HepG2 (cell line): Measurements from ENCODE around the gene NUTF2. TPM values are rescaled to one million over a fixed set of nuclear protein-coding genes. Genes with fewer than 3 reads are reported as not detected.
A peak's percentile ranks its signal among the peaks of the same experiment; 100 is the strongest.

ENCODE experiments used
- AKAP8 ChIP-seq: sonication (generic); formaldehyde crosslinking; IDR thresholded peaks from 2 replicates; pipeline ENCODE4 v1.5.1; 2020; ENCODE audit warnings: mild to moderate bottlenecking, missing genetic modification reagents
- CREM ChIP-seq, 2 experiments: sonication (generic) in 1 of 2; formaldehyde crosslinking in 1 of 2; IDR thresholded peaks; 2 replicates each; pipeline versions ENCODE4 v1.4.0 to v1.6.1; 2016 to 2020; ENCODE audit warnings: antibody characterized with exemption in 1 of 2, mild to moderate bottlenecking in 1 of 2, missing genetic modification reagents in 1 of 2
- GATA4 ChIP-seq: sonication (generic); IDR thresholded peaks from 2 replicates; pipeline ENCODE4 v1.6.1; 2016; ENCODE audit warnings: antibody characterized with exemption, low read depth, borderline replicate concordance
- HDAC2 ChIP-seq: sonication (generic); formaldehyde crosslinking; IDR thresholded peaks from 2 replicates; pipeline ENCODE4 v1.4.0; 2020; ENCODE audit warnings: missing genetic modification reagents
- ISX ChIP-seq: sonication (generic); formaldehyde crosslinking; conservative IDR thresholded peaks from 2 replicates; pipeline ENCODE4 v1.5.0; 2020; ENCODE audit warnings: missing genetic modification reagents
- MBNL3 ChIP-seq: fragments of 250-450 bp; sonication (Bioruptor Pico); conservative IDR thresholded peaks from 2 replicates; pipeline ENCODE4 v1.8.0; 2022; ENCODE audit warnings: mild to moderate bottlenecking, inconsistent platforms
- NFE2 ChIP-seq: sonication (generic); formaldehyde crosslinking; IDR thresholded peaks from 2 replicates; pipeline ENCODE4 v1.4.0; 2020; ENCODE audit warnings: missing genetic modification reagents
- NR2F2 ChIP-seq: IDR thresholded peaks from 2 replicates; pipeline ENCODE4 v1.6.1; 2012; ENCODE audit warnings: low read depth, inconsistent platforms, borderline replicate concordance
- NRL ChIP-seq: sonication (generic); formaldehyde crosslinking; IDR thresholded peaks from 2 replicates; pipeline ENCODE4 v1.5.0; 2020; ENCODE audit warnings: missing genetic modification reagents, mild to moderate bottlenecking, moderate library complexity, borderline replicate concordance
- PCBP2 ChIP-seq: fragments of 200-400 bp; formaldehyde crosslinking; optimal IDR thresholded peaks from 2 replicates; pipeline ENCODE3; 2018; ENCODE audit warnings: low read length, low read depth; ENCODE audit not compliant: poor library complexity, severe bottlenecking
- PHB2 ChIP-seq: fragments of 450-650 bp; IDR thresholded peaks from 2 replicates; pipeline ENCODE4 v1.6.1; 2018; ENCODE audit not compliant: partially characterized antibody
- PHF8 ChIP-seq: sonication (generic); formaldehyde crosslinking; IDR thresholded peaks from 2 replicates; pipeline ENCODE4 v1.5.0; 2020; ENCODE audit warnings: missing genetic modification reagents
- PITX1 ChIP-seq: sonication (generic); formaldehyde crosslinking; IDR thresholded peaks from 2 replicates; pipeline ENCODE4 v1.5.1; 2020; ENCODE audit warnings: mild to moderate bottlenecking, missing genetic modification reagents
- POLR2G ChIP-seq: fragments of 200-400 bp; formaldehyde crosslinking; IDR thresholded peaks from 2 replicates; pipeline ENCODE4 v1.6.1; 2018; ENCODE audit warnings: mild to moderate bottlenecking, low read depth, low read length, moderate library complexity
- PRPF4 ChIP-seq: fragments of 200-400 bp; formaldehyde crosslinking; IDR thresholded peaks from 2 replicates; pipeline ENCODE4 v1.6.1; 2016; ENCODE audit warnings: low read length, low read depth; ENCODE audit not compliant: poor library complexity, severe bottlenecking
- RFXANK ChIP-seq: IDR thresholded peaks from 2 replicates; pipeline ENCODE4 v1.6.1; 2016
- SNAPC2 ChIP-seq: sonication (generic); formaldehyde crosslinking; IDR thresholded peaks from 2 replicates; pipeline ENCODE4 v1.8.1; 2022; ENCODE audit warnings: mild to moderate bottlenecking, missing genetic modification reagents
- TFDP2 ChIP-seq: sonication (generic); formaldehyde crosslinking; IDR thresholded peaks from 2 replicates; pipeline ENCODE4 v1.4.0; 2020; ENCODE audit warnings: missing genetic modification reagents
- TFE3 ChIP-seq: IDR thresholded peaks from 2 replicates; pipeline ENCODE4 v1.6.1; 2016
- ZFP36 ChIP-seq: fragments of 150-350 bp; IDR thresholded peaks from 2 replicates; pipeline ENCODE4 v1.6.1; 2018; ENCODE audit warnings: borderline replicate concordance, low read length, low read depth; ENCODE audit not compliant: partially characterized antibody
- ZFP37 ChIP-seq: sonication (generic); formaldehyde crosslinking; IDR thresholded peaks from 2 replicates; pipeline ENCODE4 v1.4.0; 2020; ENCODE audit warnings: missing genetic modification reagents, borderline replicate concordance
- ZFYVE20 ChIP-seq: sonication (generic); formaldehyde crosslinking; IDR thresholded peaks from 2 replicates; pipeline ENCODE4 v1.8.0; 2023; ENCODE audit warnings: low read depth, mild to moderate bottlenecking, moderate library complexity, missing genetic modification reagents, borderline replicate concordance
- ZNF282 ChIP-seq: fragments of 450-650 bp; IDR thresholded peaks from 2 replicates; pipeline ENCODE4 v1.6.1; 2018; ENCODE audit not compliant: partially characterized antibody
- ZNF577 ChIP-seq: sonication (generic); formaldehyde crosslinking; IDR thresholded peaks from 2 replicates; pipeline ENCODE4 v1.4.0; 2020; ENCODE audit warnings: mild to moderate bottlenecking, low read depth, missing genetic modification reagents, borderline replicate concordance
- ZNF850 ChIP-seq: sonication (generic); formaldehyde crosslinking; conservative IDR thresholded peaks from 2 replicates; pipeline ENCODE4 v1.9.0; 2021; ENCODE audit warnings: mild to moderate bottlenecking, missing genetic modification reagents
- polyA plus RNA-seq, 8 experiments: library from polyadenylated mRNA; depleted of rRNA in 3 of 8; stranded (reverse) in 7 of 8; unstranded in 1 of 8; fragments of >200 nt; fragmentation: Illumina TruSeq in 4 of 8; extraction: Trizol in 4 of 8; gene quantifications; 2 replicates each; pipeline versions ENCODE4 v1.2.1 to v1.2.3, GENCODE V29; 2011 to 2016; ENCODE audit warnings: low read depth in 4 of 8, missing spikeins in 1 of 8, mixed read lengths in 1 of 8; ENCODE audit not compliant: insufficient read depth in 1 of 8
- total RNA-seq, 5 experiments: library from RNA; depleted of rRNA; stranded (reverse); fragments of >200 nt; fragmentation: Illumina TruSeq; extraction: Trizol; gene quantifications; 2 replicates each; pipeline ENCODE4 v1.2.3, GENCODE V29; 2016; ENCODE audit warnings: low read depth in 1 of 5
- TF ChIP-seq, protein P1 (sequence below): sonication (generic); formaldehyde crosslinking; IDR thresholded peaks from 2 replicates; pipeline ENCODE4 v1.4.0; 2020; ENCODE audit warnings: missing genetic modification reagents, borderline replicate concordance

NUTF2 gene
- total and polyA plus RNA-seq, 2 of the 13 experiments (the other 11 are each of a cell fraction or from before 2014, with no cell fraction given): 168 to 214 TPM

- TF ChIP-seq, protein P1, sequence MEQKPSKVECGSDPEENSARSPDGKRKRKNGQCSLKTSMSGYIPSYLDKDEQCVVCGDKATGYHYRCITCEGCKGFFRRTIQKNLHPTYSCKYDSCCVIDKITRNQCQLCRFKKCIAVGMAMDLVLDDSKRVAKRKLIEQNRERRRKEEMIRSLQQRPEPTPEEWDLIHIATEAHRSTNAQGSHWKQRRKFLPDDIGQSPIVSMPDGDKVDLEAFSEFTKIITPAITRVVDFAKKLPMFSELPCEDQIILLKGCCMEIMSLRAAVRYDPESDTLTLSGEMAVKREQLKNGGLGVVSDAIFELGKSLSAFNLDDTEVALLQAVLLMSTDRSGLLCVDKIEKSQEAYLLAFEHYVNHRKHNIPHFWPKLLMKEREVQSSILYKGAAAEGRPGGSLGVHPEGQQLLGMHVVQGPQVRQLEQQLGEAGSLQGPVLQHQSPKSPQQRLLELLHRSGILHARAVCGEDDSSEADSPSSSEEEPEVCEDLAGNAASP: peak; percentile 62; the same call in 1 of the 2 replicates
- no peak for TF ChIP-seq ISX (CRISPR knock-in tag)
- no peak; the same call in 1 of the 2 replicates for TF ChIP-seq ZFP37 (CRISPR knock-in tag)
- no peak for TF ChIP-seq RFXANK
- no peak for TF ChIP-seq PRPF4
- no peak for TF ChIP-seq ZNF850 (CRISPR knock-in tag)
- no peak for TF ChIP-seq MBNL3 (CRISPR knock-in tag)
- no peak for TF ChIP-seq PHB2
- no peak for TF ChIP-seq AKAP8
- no peak for TF ChIP-seq NFE2
- TF ChIP-seq PHF8: peak; percentile 82
- peak; percentile 71; the same call in 1 of the 2 replicates for TF ChIP-seq HDAC2
- no peak for TF ChIP-seq NR2F2
- TF ChIP-seq TFE3: peak; percentile 46; the same call in 1 of the 2 replicates
- peak; percentile 94 for TF ChIP-seq POLR2G
- TF ChIP-seq SNAPC2 (CRISPR knock-in tag): no peak
- TF ChIP-seq NRL (CRISPR knock-in tag): peak; percentile 7
- no peak for TF ChIP-seq ZNF577
- TF ChIP-seq PCBP2: no peak
- no peak for TF ChIP-seq ZFP36
- TF ChIP-seq ZFYVE20 (CRISPR knock-in tag): no peak
- TF ChIP-seq GATA4: peak; percentile 37; the same call in 1 of the 2 replicates
- no peak for TF ChIP-seq ZNF282
- TF ChIP-seq CREM (IDR thresholded peaks at IDR 0.05): peak; percentile 100
- no peak for TF ChIP-seq CREM (CRISPR knock-in tag; IDR thresholded peaks at IDR 0.05)
- peak; percentile 16; the same call in 1 of the 2 replicates for TF ChIP-seq TFDP2 (CRISPR knock-in tag)
- no peak; the same call in 1 of the 2 replicates for TF ChIP-seq PITX1 (CRISPR knock-in tag)
Measured at GRCh38 chr16:67806428-67807147, 40.1 kb upstream of the NUTF2 start, which contains the start of the genes RANBP10 and TSNAXIP1 (continued).
